Measurements from ENCODE around the gene SLC35E4. TPM values are rescaled to one million over a fixed set of nuclear protein-coding genes. Genes with fewer than 3 reads are reported as not detected.

SLC35E4 gene
- total and polyA plus RNA-seq, 2 donors from 2014 or later: 1.8 to 3.2 TPM

- Histone ChIP-seq H3K9ac (ENCODE audit: low read length in 3 of 3) (no peak overlapping the region), H3K4me1 (ENCODE audit: control insufficient read depth in 2 of 3, insufficient read depth in 2 of 3, low read depth in 1 of 3, low read length in 3 of 3) (peaks cover 0 to 13% (median under 1%) of the 10 kb centered on the region in 3 donors), H3K27ac (ENCODE audit: low read depth in 2 of 2, low read length in 2 of 2) (no peak overlapping the region), H3K9me3 (ENCODE audit: control insufficient read depth in 2 of 3, insufficient read depth in 1 of 3, low read length in 3 of 3) (no peaks in the 10 kb centered on the region), H3K36me3 (ENCODE audit: control insufficient read depth in 2 of 3, insufficient read depth in 3 of 3, low read length in 3 of 3) (peaks cover 2 to 25% (median 16%) of the 10 kb centered on the region in 3 donors), H3K27me3 (ENCODE audit: control insufficient read depth, insufficient read depth, low read length) (no peaks in the 10 kb centered on the region), H3K4me3 (ENCODE audit: low read length in 3 of 3) (no peak overlapping the region)
- no peak for DNase-seq
- intact Hi-C loops (cut with DNase I): no loop called here
- TF ChIP-seq CTCF (IDR thresholded peaks at IDR 0.05; ENCODE audit: borderline replicate concordance, extremely low read depth, insufficient read depth): no peak
- no peak for FAIRE-seq
Measured at GRCh38 chr22:30612789-30613188, 22.8 kb upstream of the SLC35E4 start.

GRCh38 chr22:30614268-30614667, 21.3 kb upstream of the SLC35E4 start:
- Histone ChIP-seq H3K9me3 (ENCODE audit: control insufficient read depth in 2 of 3, insufficient read depth in 1 of 3, low read length in 3 of 3) (no peaks in the 10 kb centered on the region), H3K4me3 (ENCODE audit: low read length in 3 of 3) (no peak overlapping the region), H3K36me3 (ENCODE audit: control insufficient read depth in 2 of 3, insufficient read depth in 3 of 3, low read length in 3 of 3) (peaks cover 2 to 27% (median 17%) of the 10 kb centered on the region in 3 donors), H3K9ac (ENCODE audit: low read length in 3 of 3) (no peak overlapping the region), H3K4me1 (ENCODE audit: control insufficient read depth in 2 of 3, insufficient read depth in 2 of 3, low read depth in 1 of 3, low read length in 3 of 3) (peaks cover 0 to 4% (median 0%) of the 10 kb centered on the region in 3 donors), H3K27me3 (ENCODE audit: control insufficient read depth, insufficient read depth, low read length) (no peaks in the 10 kb centered on the region), H3K27ac (ENCODE audit: low read depth in 2 of 2, low read length in 2 of 2) (no peak overlapping the region)
- DNase-seq (no peak), FAIRE-seq (no peak)
- TF ChIP-seq CTCF (IDR thresholded peaks at IDR 0.05; ENCODE audit: borderline replicate concordance, extremely low read depth, insufficient read depth): no peak
- intact Hi-C loops (cut with DNase I): no loop called here

GRCh38 chr22:30614879-30615278, 20.7 kb upstream of the SLC35E4 start:
- Histone ChIP-seq H3K27me3 (ENCODE audit: control insufficient read depth, insufficient read depth, low read length) (no peaks in the 10 kb centered on the region), H3K27ac (ENCODE audit: low read depth in 2 of 2, low read length in 2 of 2) (no peak overlapping the region), H3K9me3 (ENCODE audit: control insufficient read depth in 2 of 3, insufficient read depth in 1 of 3, low read length in 3 of 3) (no peaks in the 10 kb centered on the region), H3K9ac (ENCODE audit: low read length in 3 of 3) (no peak overlapping the region), H3K4me3 (ENCODE audit: low read length in 3 of 3) (no peak overlapping the region), H3K36me3 (ENCODE audit: control insufficient read depth in 2 of 3, insufficient read depth in 3 of 3, low read length in 3 of 3) (peaks cover 2 to 27% (median 17%) of the 10 kb centered on the region in 3 donors), H3K4me1 (ENCODE audit: control insufficient read depth in 2 of 3, insufficient read depth in 2 of 3, low read depth in 1 of 3, low read length in 3 of 3) (no peaks in the 10 kb centered on the region)
- no peak for TF ChIP-seq CTCF (IDR thresholded peaks at IDR 0.05; ENCODE audit: borderline replicate concordance, extremely low read depth, insufficient read depth)
- intact Hi-C loops (cut with DNase I): no loop called here
- no peak for DNase-seq
- no peak for FAIRE-seq

GRCh38 chr22:30615543-30615954, 20.0 kb upstream of the SLC35E4 start:
- no peak overlapping the region for H3K4me3 ChIP-seq (ENCODE audit: low read length in 3 of 3)
- no peaks in the 10 kb centered on the region for H3K4me1 ChIP-seq (ENCODE audit: control insufficient read depth in 2 of 3, insufficient read depth in 2 of 3, low read depth in 1 of 3, low read length in 3 of 3)
- DNase-seq (no peak), FAIRE-seq (no peak)
- no peak for TF ChIP-seq CTCF (IDR thresholded peaks at IDR 0.05; ENCODE audit: borderline replicate concordance, extremely low read depth, insufficient read depth)
- H3K36me3 ChIP-seq (ENCODE audit: control insufficient read depth in 2 of 3, insufficient read depth in 3 of 3, low read length in 3 of 3): peaks cover 2 to 27% (median 20%) of the 10 kb centered on the region in 3 donors
- no peak overlapping the region for H3K27ac ChIP-seq (ENCODE audit: low read depth in 2 of 2, low read length in 2 of 2)
- intact Hi-C loops (cut with DNase I): no loop called here
- H3K9ac ChIP-seq (ENCODE audit: low read length in 3 of 3): no peak overlapping the region
- H3K9me3 ChIP-seq (ENCODE audit: control insufficient read depth in 2 of 3, insufficient read depth in 1 of 3, low read length in 3 of 3): no peaks in the 10 kb centered on the region
- no peaks in the 10 kb centered on the region for H3K27me3 ChIP-seq (ENCODE audit: control insufficient read depth, insufficient read depth, low read length)
